ENCODE measurements around the gene ZNF112.

ZNF112 gene

GRCh38 chr19:44306283-44306682 is 50.2 kb downstream of the ZNF112 start:
- no peak for TF ChIP-seq CTCF (IDR thresholded peaks at IDR 0.05; ENCODE audit: low read length, missing control alignments)

GRCh38 chr19:44305457-44305856 is 51.0 kb downstream of the ZNF112 start:
- H3K4me3 ChIP-seq (replicated peaks; ENCODE audit: low read depth, low read length) = peak overlapping the region; percentile 37
- no peak for DNase-seq (ENCODE audit: low read depth)
- no peak for TF ChIP-seq CTCF (IDR thresholded peaks at IDR 0.05; ENCODE audit: low read length, missing control alignments)

More at GRCh38 chr19:44306283-44306682, 50.2 kb downstream of the ZNF112 start:
- no peak for DNase-seq (ENCODE audit: low read depth)
- no peak overlapping the region for H3K4me3 ChIP-seq (replicated peaks; ENCODE audit: low read depth, low read length)

GRCh38 chr19:44304659-44305193 is 51.8 kb downstream of the ZNF112 start, which contains the start of gene ZNF235:
Gene ZNF235, minus strand, starts transcription at chr19:44305025. Its CDS starts 1,621 bp downstream, at chr19:44303404.
- TF ChIP-seq CTCF (IDR thresholded peaks at IDR 0.05; ENCODE audit: low read length, missing control alignments) = no peak
- DNase-seq (ENCODE audit: low read depth) = peak; percentile 99
- H3K4me3 ChIP-seq (replicated peaks; ENCODE audit: low read depth, low read length) = peak within 1 kb of the TSS; percentile 78

GRCh38 chr19:44303976-44304568 is 52.4 kb downstream of the ZNF112 start:
- peak overlapping the region; percentile 78 for H3K4me3 ChIP-seq (replicated peaks; ENCODE audit: low read depth, low read length)
- DNase-seq (ENCODE audit: low read depth) = no peak
- TF ChIP-seq CTCF (IDR thresholded peaks at IDR 0.05; ENCODE audit: low read length, missing control alignments) = no peak

- TF ChIP-seq CTCF (IDR thresholded peaks at IDR 0.05; ENCODE audit: low read length, missing control alignments) = no peak
- DNase-seq (ENCODE audit: low read depth) = no peak
- H3K4me3 ChIP-seq (replicated peaks; ENCODE audit: low read depth, low read length) = peak overlapping the region; percentile 78
These were observed 53.2 kb downstream of the ZNF112 start for GRCh38 chr19:44303320-44303719.

- no peak overlapping the region for H3K4me3 ChIP-seq (replicated peaks; ENCODE audit: low read depth, low read length)
- TF ChIP-seq CTCF (IDR thresholded peaks at IDR 0.05; ENCODE audit: low read length, missing control alignments) = no peak
- no peak for DNase-seq (ENCODE audit: low read depth)
These were observed 71.5 kb downstream of the ZNF112 start for GRCh38 chr19:44284968-44285367.

GRCh38 chr19:44282846-44283245 is 73.6 kb downstream of the ZNF112 start:
- DNase-seq (ENCODE audit: low read depth) = no peak
- no peak overlapping the region for H3K4me3 ChIP-seq (replicated peaks; ENCODE audit: low read depth, low read length)
- TF ChIP-seq CTCF (IDR thresholded peaks at IDR 0.05; ENCODE audit: low read length, missing control alignments) = no peak

All from fibroblast of pulmonary artery (primary cell).